ENCODE results near the gene CDH5.

Gene CDH5

DNA sequence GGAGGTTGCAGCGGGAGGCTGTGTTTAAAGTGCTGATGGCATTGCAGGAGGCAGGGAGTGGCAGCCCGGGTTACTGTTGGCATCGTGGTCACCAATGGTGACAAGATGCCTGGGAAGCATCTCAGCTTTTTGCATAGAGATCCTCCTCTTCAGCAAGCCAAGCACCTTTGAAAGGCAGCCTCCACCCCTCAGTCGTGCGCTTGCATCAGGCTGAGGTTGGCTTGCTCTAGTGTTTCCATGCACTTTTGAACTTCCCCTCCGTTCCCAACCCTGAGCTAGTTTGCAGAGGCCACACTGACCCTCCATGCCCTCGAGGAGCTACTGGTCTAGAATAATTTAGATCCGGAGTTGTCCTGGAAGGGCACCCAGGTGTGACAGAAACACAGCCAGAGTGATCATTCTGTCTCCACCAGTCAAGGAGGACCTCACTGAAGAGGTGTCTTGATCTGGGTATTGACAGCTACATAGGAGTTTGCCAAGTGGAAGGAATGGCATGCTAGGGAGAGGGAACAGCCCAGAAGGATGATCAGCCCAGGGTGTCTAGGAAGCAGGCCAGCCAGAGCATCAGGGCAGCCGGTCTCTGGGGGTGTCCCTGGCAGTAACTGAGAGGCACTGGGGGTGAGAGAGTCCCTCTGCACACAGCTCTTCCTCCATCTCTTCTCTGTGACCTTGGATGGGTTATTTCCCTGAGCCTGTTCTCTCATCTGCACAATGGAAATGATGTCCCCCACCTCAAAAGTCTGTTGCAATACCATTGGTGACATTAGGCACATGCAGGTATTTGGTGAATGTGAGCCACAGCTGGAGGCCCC lies 68.3 kb downstream of the CDH5 start:
- in situ Hi-C loops (cut with MboI; ENCODE audit: low sequenced_read_pairs, unreplicated experiment) = no loop called here
- no peak for DNase-seq (ENCODE audit: low spot score)
- TF ChIP-seq, protein P1, sequence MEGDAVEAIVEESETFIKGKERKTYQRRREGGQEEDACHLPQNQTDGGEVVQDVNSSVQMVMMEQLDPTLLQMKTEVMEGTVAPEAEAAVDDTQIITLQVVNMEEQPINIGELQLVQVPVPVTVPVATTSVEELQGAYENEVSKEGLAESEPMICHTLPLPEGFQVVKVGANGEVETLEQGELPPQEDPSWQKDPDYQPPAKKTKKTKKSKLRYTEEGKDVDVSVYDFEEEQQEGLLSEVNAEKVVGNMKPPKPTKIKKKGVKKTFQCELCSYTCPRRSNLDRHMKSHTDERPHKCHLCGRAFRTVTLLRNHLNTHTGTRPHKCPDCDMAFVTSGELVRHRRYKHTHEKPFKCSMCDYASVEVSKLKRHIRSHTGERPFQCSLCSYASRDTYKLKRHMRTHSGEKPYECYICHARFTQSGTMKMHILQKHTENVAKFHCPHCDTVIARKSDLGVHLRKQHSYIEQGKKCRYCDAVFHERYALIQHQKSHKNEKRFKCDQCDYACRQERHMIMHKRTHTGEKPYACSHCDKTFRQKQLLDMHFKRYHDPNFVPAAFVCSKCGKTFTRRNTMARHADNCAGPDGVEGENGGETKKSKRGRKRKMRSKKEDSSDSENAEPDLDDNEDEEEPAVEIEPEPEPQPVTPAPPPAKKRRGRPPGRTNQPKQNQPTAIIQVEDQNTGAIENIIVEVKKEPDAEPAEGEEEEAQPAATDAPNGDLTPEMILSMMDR (IDR thresholded peaks at IDR 0.05; ENCODE audit: borderline replicate concordance, control extremely low read depth, extremely low read depth, insufficient read depth, missing control alignments) = no peak

DNA sequence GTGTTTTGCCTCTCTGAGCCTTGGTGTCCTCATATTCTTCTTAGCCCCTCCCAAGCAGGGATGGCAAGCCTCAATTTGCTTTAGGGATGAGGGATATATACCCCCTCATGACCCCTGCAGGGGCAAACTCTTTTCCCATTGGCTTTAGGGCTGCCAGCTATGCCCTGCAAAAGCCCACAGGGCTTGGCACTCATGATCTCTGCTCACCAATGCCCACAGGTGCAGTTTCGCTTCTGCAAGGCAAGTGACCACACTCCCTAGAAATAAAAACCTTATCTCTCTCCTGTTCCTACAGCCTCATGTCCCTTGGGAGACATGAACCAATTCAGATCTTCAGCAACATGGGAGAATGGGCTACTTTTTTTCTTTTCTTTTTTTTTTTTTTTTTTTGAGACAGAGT lies 69.4 kb downstream of the CDH5 start:
- DNase-seq (ENCODE audit: low spot score) = no peak
- TF ChIP-seq, protein P1 (IDR thresholded peaks at IDR 0.05; ENCODE audit: borderline replicate concordance, control extremely low read depth, extremely low read depth, insufficient read depth, missing control alignments) = no peak
- in situ Hi-C loops (cut with MboI; ENCODE audit: low sequenced_read_pairs, unreplicated experiment) = no loop called here

DNA sequence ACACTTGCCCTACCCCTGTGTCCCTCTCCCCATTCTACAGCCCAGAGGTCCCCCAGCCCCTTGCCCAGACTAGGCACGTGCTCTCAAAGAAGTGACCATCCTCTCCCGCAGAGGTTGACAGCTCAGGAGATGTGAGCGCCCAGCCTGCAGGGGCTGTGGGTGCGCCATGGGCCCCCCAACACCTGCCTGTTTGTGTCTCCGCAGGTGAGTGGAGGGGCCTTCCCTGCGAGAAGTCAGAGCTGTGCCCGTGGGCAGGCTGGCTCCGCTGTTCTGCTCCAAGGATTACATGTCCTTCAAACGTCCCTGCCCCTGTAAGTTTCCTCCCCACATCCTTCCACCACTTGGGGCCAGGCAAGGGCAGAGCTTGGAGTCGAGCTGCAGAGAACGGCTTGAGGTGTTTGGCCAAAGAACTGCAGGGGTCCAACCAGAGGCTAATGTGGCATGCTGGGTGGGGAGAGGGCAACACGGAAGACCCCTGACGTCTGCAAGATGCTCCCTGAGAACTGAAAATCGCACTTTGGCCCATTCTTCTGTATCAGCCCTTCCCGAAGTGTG lies 71.0 kb downstream of the CDH5 start:
- in situ Hi-C loops (cut with MboI; ENCODE audit: low sequenced_read_pairs, unreplicated experiment) = no loop called here
- no peak for DNase-seq (ENCODE audit: low spot score)
- TF ChIP-seq, protein P1 (IDR thresholded peaks at IDR 0.05; ENCODE audit: borderline replicate concordance, control extremely low read depth, extremely low read depth, insufficient read depth, missing control alignments) = no peak

DNA sequence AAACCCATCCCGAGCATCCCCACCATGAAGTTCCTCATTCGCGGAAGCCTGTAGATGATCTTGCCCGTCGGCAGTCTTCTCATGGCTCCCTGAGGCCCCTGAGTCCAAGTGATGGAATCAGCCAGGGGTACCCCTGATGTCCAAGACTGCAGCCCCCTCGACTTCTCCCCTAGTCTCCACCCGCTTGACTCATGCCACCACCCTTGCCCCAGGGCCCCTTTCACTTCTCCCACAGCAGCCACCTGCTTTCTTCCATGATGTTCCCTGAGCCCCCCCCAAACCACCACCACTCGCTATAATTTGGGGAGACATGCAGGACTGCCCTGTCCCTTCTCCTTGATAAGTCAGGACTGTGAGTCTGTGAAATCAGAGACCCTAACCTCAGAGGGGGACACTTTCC lies 72.0 kb downstream of the CDH5 start:
- in situ Hi-C loops (cut with MboI; ENCODE audit: low sequenced_read_pairs, unreplicated experiment) = no loop called here
- TF ChIP-seq, protein P1 (IDR thresholded peaks at IDR 0.05; ENCODE audit: borderline replicate concordance, control extremely low read depth, extremely low read depth, insufficient read depth, missing control alignments) = no peak
- no peak for DNase-seq (ENCODE audit: low spot score)

DNA sequence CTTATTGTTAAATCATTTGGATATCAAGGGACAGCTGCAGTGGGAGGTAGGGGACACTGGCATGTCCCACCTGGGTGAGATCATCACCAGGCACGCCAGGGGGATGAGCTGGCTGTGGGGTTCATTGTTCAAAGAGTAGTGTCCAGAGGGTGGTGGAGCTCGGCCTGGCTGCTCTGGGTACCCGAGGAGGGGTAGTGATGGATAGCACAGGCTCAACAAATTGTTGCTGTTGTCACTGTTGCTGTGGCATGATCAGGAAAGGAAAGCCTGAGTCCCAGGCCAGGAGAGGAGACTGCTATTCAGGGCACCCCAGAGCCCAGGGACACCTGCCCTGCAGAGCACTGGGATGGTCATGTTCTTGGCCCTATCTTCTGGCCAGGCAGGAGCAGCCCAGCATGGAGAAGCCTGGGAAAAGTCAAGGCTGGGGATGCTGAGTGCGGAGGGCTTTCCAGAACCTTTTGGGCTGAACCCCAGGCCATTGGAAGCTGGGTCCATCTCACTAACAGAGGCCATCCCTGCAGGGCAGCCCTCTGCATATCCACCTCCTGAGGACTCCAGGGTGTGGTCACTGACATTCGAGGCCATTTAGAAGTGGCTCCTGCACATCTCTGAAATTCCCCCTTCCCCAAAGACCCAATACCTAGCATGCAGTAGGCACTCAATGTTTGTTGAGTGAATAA lies 72.7 kb downstream of the CDH5 start:
- TF ChIP-seq, protein P1 (IDR thresholded peaks at IDR 0.05; ENCODE audit: borderline replicate concordance, control extremely low read depth, extremely low read depth, insufficient read depth, missing control alignments) = no peak
- in situ Hi-C loops (cut with MboI; ENCODE audit: low sequenced_read_pairs, unreplicated experiment) = no loop called here
- DNase-seq (ENCODE audit: low spot score) = no peak

DNA sequence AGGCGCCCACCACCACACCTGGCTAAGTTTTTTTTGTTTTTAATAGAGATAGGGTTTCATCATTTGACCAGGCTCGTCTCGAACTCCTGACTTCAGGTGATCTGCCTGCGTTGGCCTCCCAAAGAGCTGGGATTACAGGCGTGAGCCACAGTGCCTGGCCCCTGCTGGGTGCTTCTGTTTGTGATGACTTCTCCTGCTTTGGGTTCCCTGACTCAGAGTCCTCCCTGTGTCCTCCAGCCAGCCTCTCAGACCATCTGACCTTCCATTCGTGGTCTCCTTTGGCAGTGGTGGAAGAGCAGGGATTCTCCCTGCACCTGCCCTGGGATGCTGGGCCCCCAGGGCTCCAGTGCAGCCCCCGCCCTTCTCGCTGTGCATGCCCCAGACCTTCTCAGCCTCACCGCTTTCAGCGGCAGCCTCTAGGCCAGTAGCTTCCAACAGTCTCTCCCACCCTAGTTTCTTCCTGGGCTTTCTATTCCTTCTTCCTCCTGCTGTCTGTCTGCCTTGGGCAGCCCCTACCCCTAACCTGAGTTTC lies 73.8 kb downstream of the CDH5 start:
- no peak for DNase-seq (ENCODE audit: low spot score)
- TF ChIP-seq, protein P1 (IDR thresholded peaks at IDR 0.05; ENCODE audit: borderline replicate concordance, control extremely low read depth, extremely low read depth, insufficient read depth, missing control alignments) = no peak
- in situ Hi-C loops (cut with MboI; ENCODE audit: low sequenced_read_pairs, unreplicated experiment) = no loop called here

Measured in GM13976 (cell line).